ENCODE measurements around the gene USH1C.

GRCh38 chr11:17564687-17565042 lies 20.4 kb upstream of the USH1C start:
- no peak for TF ChIP-seq EZH2 (IDR thresholded peaks at IDR 0.05)
- TF ChIP-seq POLR2AphosphoS5 (IDR thresholded peaks at IDR 0.05; ENCODE audit: borderline replicate concordance, low read depth, low read length) = no peak
- TF ChIP-seq FOXP2 (optimal IDR thresholded peaks at IDR 0.05; ENCODE audit: control extremely low read depth, extremely low read length, insufficient read depth) = no peak
